A673 (cell line): ENCODE measurements around the gene SPI1. TPM values are rescaled to one million over a fixed set of nuclear protein-coding genes. Genes with fewer than 3 reads are reported as not detected.
A peak's percentile ranks its signal among the peaks of the same experiment; 100 is the strongest.

Experiments used
- BruUV-seq: library from RNA; stranded (reverse); fragments of 400-500 nt; replicated peaks from 2 replicates; lab custom pipeline; 2021; lab: Mats Ljungman, UMichigan
- CTCF ChIA-PET: fragments of 300-600 bp; sonication (Branson Sonifier 250); formaldehyde crosslinking; loops from one replicate; lab custom pipeline; 2022; ENCODE audit warnings: antibody characterized with exemption; lab: Charles Lee
- POLR2A ChIA-PET: fragments of 300-600 bp; sonication (Branson Sonifier 250); formaldehyde crosslinking; loops from one replicate; lab custom pipeline; 2022; ENCODE audit warnings: antibody characterized with exemption; ENCODE audit not compliant: low non-redundant PET; lab: Charles Lee
- DNase-seq: peaks from one replicate; pipeline ENCODE4 v3.0.0-alpha.2; 2015; ENCODE audit warnings: low spot score
- H3K27ac ChIP-seq: fragments of 200-600 bp; sonication (generic); 2 replicates; pipeline ENCODE4 v1.5.1; 2016; ENCODE audit warnings: mixed run types, low read depth, mild to moderate bottlenecking, mixed read lengths, antibody characterized with exemption, low read length; ENCODE audit not compliant: poor library complexity, severe bottlenecking
- H3K27me3 ChIP-seq: fragments of 200-600 bp; sonication (generic); replicated peaks from 2 replicates; pipeline ENCODE4 v1.6.1; 2017; ENCODE audit warnings: mixed run types, low read depth, mild to moderate bottlenecking, mixed read lengths, antibody characterized with exemption, low read length; ENCODE audit not compliant: insufficient read depth, poor library complexity
- H3K36me3 ChIP-seq: fragments of 200-600 bp; sonication (generic); 2 replicates; pipeline ENCODE4 v1.6.1; 2016; ENCODE audit warnings: mixed run types, mild to moderate bottlenecking, mixed read lengths, antibody characterized with exemption, low read length; ENCODE audit not compliant: insufficient read depth, poor library complexity, severe bottlenecking
- H3K4me1 ChIP-seq: fragments of 200-600 bp; sonication (generic); 2 replicates; pipeline ENCODE4 v1.6.1; 2017; ENCODE audit warnings: mixed run types, mild to moderate bottlenecking, mixed read lengths, antibody characterized with exemption, low read length; ENCODE audit not compliant: insufficient read depth, poor library complexity, severe bottlenecking
- H3K4me3 ChIP-seq: fragments of 200-600 bp; sonication (generic); 2 replicates; pipeline ENCODE4 v1.5.1; 2016; ENCODE audit warnings: low read depth, mixed run types, mild to moderate bottlenecking, mixed read lengths, low read length; ENCODE audit not compliant: poor library complexity, severe bottlenecking
- H3K9me3 ChIP-seq: fragments of 200-600 bp; sonication (generic); 2 replicates; pipeline ENCODE4 v1.6.1; 2016; ENCODE audit warnings: mixed run types, low read depth, mild to moderate bottlenecking, mixed read lengths, antibody characterized with exemption, low read length; ENCODE audit not compliant: poor library complexity, severe bottlenecking
- CTCF ChIP-seq: fragments of 300-800, 200-600 bp; sonication (generic); conservative IDR thresholded peaks from 2 replicates; pipeline ENCODE4 v1.5.1; 2017; ENCODE audit warnings: low read depth, mild to moderate bottlenecking, antibody characterized with exemption, low read length, moderate library complexity, mixed read lengths
- EZH2 ChIP-seq: fragments of 200-600 bp; sonication (generic); IDR thresholded peaks from 2 replicates; pipeline ENCODE4 v1.6.1; 2017; ENCODE audit warnings: borderline replicate concordance, low read depth, mild to moderate bottlenecking, mixed read lengths, antibody characterized with exemption, low read length; ENCODE audit not compliant: poor library complexity, severe bottlenecking
- intact Hi-C: fragments of 100-400 bp; cut with micrococcal nuclease; formaldehyde crosslinking; loops from one replicate; pipeline ENCODE4 v1.10.0; 2022; ENCODE audit not compliant: unreplicated experiment
- total RNA-seq: library from RNA; stranded (reverse); gene quantifications from 2 replicates; pipeline ENCODE4 v1.2.3, GENCODE V29; 2021

Gene SPI1
- total RNA-seq, 1 experiment from 2014 or later: not detected

GRCh38 chr11:47407746-47408590 is 29.6 kb upstream of the SPI1 start, which contains the start of gene SLC39A13:
Gene SLC39A13, plus strand, starts transcription at chr11:47408590. Its CDS starts 1,505 bp downstream, at chr11:47410095.
- H3K27ac ChIP-seq: peak within 1 kb of the TSS; percentile 83
- CTCF ChIA-PET: interaction anchor here (0.5 to 0.9 kb wide), 2 partner anchors 101 to 145 kb away, joined by 4 read pairs; no protein-coding TSS in a partner anchor
- TF ChIP-seq EZH2: no peak
- TF ChIP-seq CTCF: peak; percentile 75
- H3K27me3 ChIP-seq: no peaks in the 10 kb centered on the region
- intact Hi-C loops: loop anchor here (1.0 to 10.0 kb wide), 3 partner anchors 34 to 447 kb away; partner anchors contain the start of gene ARFGAP2
- POLR2A ChIA-PET: interaction anchor here (0.5 to 0.9 kb wide), 2 partner anchors 15 to 145 kb away, joined by 3 read pairs; no protein-coding TSS in a partner anchor
- H3K9me3 ChIP-seq: no peaks in the 10 kb centered on the region
- TSS peak; percentile 91 for BruUV-seq
- peaks cover 17% of the 10 kb centered on the region for H3K36me3 ChIP-seq
- H3K4me3 ChIP-seq: peak within 1 kb of the TSS; percentile 70
- peaks cover 21% of the 10 kb centered on the region for H3K4me1 ChIP-seq
- peak; percentile 99 for DNase-seq

- intact Hi-C loops: loop anchor here (10.0 kb wide), 1 partner anchor 448 kb away; no protein-coding TSS in a partner anchor
These were observed 28.8 kb upstream of the SPI1 start for GRCh38 chr11:47406896-47407745.

More at GRCh38 chr11:47406896-47407745, 28.8 kb upstream of the SPI1 start:
- TF ChIP-seq CTCF (no peak), EZH2 (no peak)
- BruUV-seq: no TSS peak
- H3K27me3 ChIP-seq: no peaks in the 10 kb centered on the region
- POLR2A ChIA-PET: interaction anchor here (0.5 to 0.9 kb wide), 2 partner anchors 14 to 155 kb away, joined by 3 to 7 read pairs; no protein-coding TSS in a partner anchor
- H3K4me1 ChIP-seq: peaks cover 21% of the 10 kb centered on the region
- peak overlapping the region; percentile 70 for H3K4me3 ChIP-seq
- peak overlapping the region; percentile 82 for H3K27ac ChIP-seq
- no peak for DNase-seq
- peaks cover 13% of the 10 kb centered on the region for H3K36me3 ChIP-seq
- no peaks in the 10 kb centered on the region for H3K9me3 ChIP-seq
- CTCF ChIA-PET: interaction anchor here (0.5 kb wide), 1 partner anchor 100 kb away, joined by 4 read pairs; no protein-coding TSS in a partner anchor
